Smooth muscle cell (in vitro differentiated cells): ENCODE results near the gene NUCB1. TPM values are rescaled to one million over a fixed set of nuclear protein-coding genes. Genes with fewer than 3 reads are reported as not detected.

Source experiments
- DNase-seq: peaks from one replicate; lab custom pipeline; 2025; ENCODE audit not compliant: unreplicated experiment; lab: John Stamatoyannopoulos, UW
- H2AFZ ChIP-seq: fragments of 200-600 bp; sonication (generic); 2 replicates; pipeline ENCODE4 v1.6.0; 2016; ENCODE audit warnings: antibody characterized with exemption, low read depth, mild to moderate bottlenecking
- H3F3A ChIP-seq: fragments of 200-600 bp; sonication (generic); 2 replicates; pipeline ENCODE4 v1.6.0; 2017; ENCODE audit warnings: antibody characterized with exemption, low read depth
- H3K27ac ChIP-seq: fragments of 200-600 bp; sonication (generic); 2 replicates; pipeline ENCODE4 v1.5.1; 2016; ENCODE audit warnings: low read depth, mild to moderate bottlenecking
- H3K27me3 ChIP-seq: fragments of 200-600 bp; sonication (generic); 2 replicates; pipeline ENCODE4 v1.6.1; 2016; ENCODE audit warnings: low read depth, mild to moderate bottlenecking
- H3K36me3 ChIP-seq: fragments of 200-600 bp; sonication (generic); 2 replicates; pipeline ENCODE4 v1.5.1; 2016; ENCODE audit warnings: low read depth
- H3K4me1 ChIP-seq: fragments of 200-600 bp; sonication (generic); 2 replicates; pipeline ENCODE4 v1.5.1; 2016; ENCODE audit warnings: low read depth
- H3K4me2 ChIP-seq: fragments of 200-600 bp; sonication (generic); 2 replicates; pipeline ENCODE4 v1.6.0; 2016; ENCODE audit warnings: mild to moderate bottlenecking
- H3K4me3 ChIP-seq: fragments of 200-600 bp; sonication (generic); 2 replicates; pipeline ENCODE4 v1.5.1; 2016; ENCODE audit warnings: mild to moderate bottlenecking
- H3K79me2 ChIP-seq: fragments of 200-600 bp; sonication (generic); 2 replicates; pipeline ENCODE4 v1.6.0; 2016; ENCODE audit warnings: low read depth, mild to moderate bottlenecking
- H3K9ac ChIP-seq: fragments of 200-600 bp; sonication (generic); 2 replicates; pipeline ENCODE4 v1.6.0; 2016; ENCODE audit warnings: low read depth
- H3K9me3 ChIP-seq: fragments of 200-600 bp; sonication (generic); replicated peaks from 2 replicates; pipeline ENCODE4 v1.5.1; 2016; ENCODE audit warnings: low read depth
- H4K20me1 ChIP-seq: fragments of 200-600 bp; sonication (generic); 2 replicates; pipeline ENCODE4 v1.6.0; 2016; ENCODE audit warnings: low read depth
- CTCF ChIP-seq: fragments of 200-600 bp; sonication (generic); IDR thresholded peaks from 2 replicates; pipeline ENCODE4 v1.5.1; 2017; ENCODE audit warnings: borderline replicate concordance, mild to moderate bottlenecking, antibody characterized with exemption; ENCODE audit not compliant: insufficient read depth, poor library complexity, severe bottlenecking
- WGBS: methylation state at CpG from one replicate; pipeline ENCODE4 v1.1.7; 2016; ENCODE audit warnings: low lambda C conversion rate; 5-methylcytosine and 5-hydroxymethylcytosine counted together
- polyA plus RNA-seq: library from polyadenylated mRNA; unstranded; fragments of >200 nt; fragmentation: Nextera tagmentation; extraction: Ambion mirVana; gene quantifications from 2 replicates; pipeline ENCODE4 v1.2.1, GENCODE V29; 2016
- total RNA-seq: library from RNA; depleted of rRNA; stranded (reverse); fragments of >200 nt; gene quantifications from 2 replicates; pipeline ENCODE4 v1.2.3, GENCODE V29; 2014

Gene NUCB1
- total and polyA plus RNA-seq, 2 experiments from 2014 or later = 146 to 329 TPM

- Histone ChIP-seq H3F3A (peaks cover 33% of the 10 kb centered on the region), H3K4me1 (peaks cover 17% of the 10 kb centered on the region), H3K4me3 (no peak overlapping the region), H3K36me3 (no peaks in the 10 kb centered on the region), H3K27ac (no peak overlapping the region), H2AFZ (no peak overlapping the region), H4K20me1 (peaks cover 56% of the 10 kb centered on the region), H3K4me2 (no peak overlapping the region), H3K79me2 (peaks cover 15% of the 10 kb centered on the region), H3K27me3 (no peaks in the 10 kb centered on the region), H3K9ac (no peak overlapping the region), H3K9me3 (no peaks in the 10 kb centered on the region)
- no peak for TF ChIP-seq CTCF
- DNase-seq = no peak
- 97% methylated on average over 15 of the region's 15 CpGs for WGBS
These were observed 68.7 kb downstream of the NUCB1 start for GRCh38 chr19:48968813-48969218.

- Histone ChIP-seq H3F3A (peaks cover 36% of the 10 kb centered on the region), H3K4me1 (peaks cover 10% of the 10 kb centered on the region), H3K9me3 (no peaks in the 10 kb centered on the region), H4K20me1 (peaks cover 56% of the 10 kb centered on the region), H3K4me3 (no peak overlapping the region), H3K36me3 (no peaks in the 10 kb centered on the region), H3K79me2 (peaks cover 15% of the 10 kb centered on the region), H3K4me2 (no peak overlapping the region), H3K27me3 (no peaks in the 10 kb centered on the region), H3K27ac (no peak overlapping the region), H2AFZ (no peak overlapping the region), H3K9ac (no peak overlapping the region)
- DNase-seq = no peak
- TF ChIP-seq CTCF = no peak
- WGBS = 96% methylated on average over 44 of the region's 45 CpGs
These were observed 69.4 kb downstream of the NUCB1 start for GRCh38 chr19:48969276-48970138.

- Histone ChIP-seq H3K27ac (no peak overlapping the region), H3K36me3 (no peaks in the 10 kb centered on the region), H3K9ac (no peak overlapping the region), H3K79me2 (peaks cover 15% of the 10 kb centered on the region), H3K4me2 (no peak overlapping the region), H3K27me3 (no peaks in the 10 kb centered on the region), H3K4me1 (peaks cover 8% of the 10 kb centered on the region), H3K9me3 (no peaks in the 10 kb centered on the region), H3K4me3 (no peak overlapping the region), H2AFZ (no peak overlapping the region), H4K20me1 (peaks cover 55% of the 10 kb centered on the region), H3F3A (peaks cover 36% of the 10 kb centered on the region)
- 92% methylated on average over 23 of the region's 23 CpGs for WGBS
- DNase-seq = no peak
- no peak for TF ChIP-seq CTCF
These were observed 70.1 kb downstream of the NUCB1 start for GRCh38 chr19:48970139-48970766.
